K562 (cell line): Measurements from ENCODE around the gene EGR1. TPM values are rescaled to one million over a fixed set of nuclear protein-coding genes. Genes with fewer than 3 reads are reported as not detected.
A peak's percentile ranks its signal among the peaks of the same experiment; 100 is the strongest.

Source experiments
- ASH1L ChIP-seq: fragments of 450-650 bp; IDR thresholded peaks from 2 replicates; pipeline ENCODE4 v1.6.1; 2018; ENCODE audit warnings: borderline replicate concordance, mild to moderate bottlenecking, low read depth; ENCODE audit not compliant: partially characterized antibody
- E2F1 ChIP-seq: sonication (generic); formaldehyde crosslinking; IDR thresholded peaks from 2 replicates; pipeline ENCODE4 v1.8.1; 2023; ENCODE audit warnings: mild to moderate bottlenecking, missing genetic modification reagents, moderate library complexity
- SNRNP70 ChIP-seq: fragments of 200-400 bp; formaldehyde crosslinking; optimal IDR thresholded peaks from 2 replicates; pipeline ENCODE3; 2017; ENCODE audit warnings: low read depth, low read length
- TAF7 ChIP-seq: fragments of 450-650 bp; IDR thresholded peaks from 2 replicates; pipeline ENCODE4 v1.6.1; 2016; ENCODE audit warnings: missing genetic modification characterization, missing compliant biosample characterization
- THRAP3 ChIP-seq: fragments of 450-650 bp; IDR thresholded peaks from 2 replicates; pipeline ENCODE4 v1.6.1; 2016; ENCODE audit warnings: mild to moderate bottlenecking, inconsistent platforms, borderline replicate concordance
- ZKSCAN8 ChIP-seq: fragments of 200-800 bp; sonication (Bioruptor generic); IDR thresholded peaks from 2 replicates; pipeline ENCODE4 v1.6.1; 2016; ENCODE audit warnings: missing genetic modification characterization, missing compliant biosample characterization
- polyA plus RNA-seq, 8 experiments: library from polyadenylated mRNA; depleted of rRNA in 4 of 8; stranded (reverse) in 5 of 8; unstranded in 3 of 8; fragments of >200 nt; fragmentation: Nextera tagmentation in 2 of 8; fragmentation: Illumina TruSeq in 1 of 8; extraction: Ambion mirVana in 2 of 8; extraction: Trizol in 1 of 8; gene quantifications; 2 replicates each; pipeline versions ENCODE4 v1.2.1 to v1.2.3, GENCODE V29; 2011 to 2014; ENCODE audit warnings: inconsistent platforms in 1 of 8, missing spikeins in 1 of 8
- total RNA-seq, 7 experiments: library from RNA; depleted of rRNA in 6 of 7; stranded (reverse); fragments of >200 nt in 6 of 7; fragmentation: Illumina TruSeq in 2 of 7; extraction: Trizol in 2 of 7; gene quantifications; 2 replicates each; pipeline versions ENCODE4 v1.2.1 to v1.2.3, GENCODE V29; 2011 to 2021; ENCODE audit warnings: low replicate concordance in 1 of 7
- TF ChIP-seq, protein P1 (sequence below): sonication (generic); formaldehyde crosslinking; IDR thresholded peaks from 2 replicates; pipeline ENCODE4 v1.8.0; 2023; ENCODE audit warnings: mild to moderate bottlenecking, missing genetic modification reagents
- TF ChIP-seq, protein P2 (sequence below): fragments of 450-650 bp; IDR thresholded peaks from 2 replicates; pipeline ENCODE4 v1.6.1; 2016; ENCODE audit warnings: mild to moderate bottlenecking, moderate library complexity

Gene EGR1
- total and polyA plus RNA-seq, 9 of the 15 experiments (the other 6 are each of a cell fraction or from before 2014, with no cell fraction given) = 1.3 to 132 (median 21.5) TPM

GRCh38 chr5:138466900-138467710 lies 1.8 kb downstream of the EGR1 start (continued):
- TF ChIP-seq, protein P1, sequence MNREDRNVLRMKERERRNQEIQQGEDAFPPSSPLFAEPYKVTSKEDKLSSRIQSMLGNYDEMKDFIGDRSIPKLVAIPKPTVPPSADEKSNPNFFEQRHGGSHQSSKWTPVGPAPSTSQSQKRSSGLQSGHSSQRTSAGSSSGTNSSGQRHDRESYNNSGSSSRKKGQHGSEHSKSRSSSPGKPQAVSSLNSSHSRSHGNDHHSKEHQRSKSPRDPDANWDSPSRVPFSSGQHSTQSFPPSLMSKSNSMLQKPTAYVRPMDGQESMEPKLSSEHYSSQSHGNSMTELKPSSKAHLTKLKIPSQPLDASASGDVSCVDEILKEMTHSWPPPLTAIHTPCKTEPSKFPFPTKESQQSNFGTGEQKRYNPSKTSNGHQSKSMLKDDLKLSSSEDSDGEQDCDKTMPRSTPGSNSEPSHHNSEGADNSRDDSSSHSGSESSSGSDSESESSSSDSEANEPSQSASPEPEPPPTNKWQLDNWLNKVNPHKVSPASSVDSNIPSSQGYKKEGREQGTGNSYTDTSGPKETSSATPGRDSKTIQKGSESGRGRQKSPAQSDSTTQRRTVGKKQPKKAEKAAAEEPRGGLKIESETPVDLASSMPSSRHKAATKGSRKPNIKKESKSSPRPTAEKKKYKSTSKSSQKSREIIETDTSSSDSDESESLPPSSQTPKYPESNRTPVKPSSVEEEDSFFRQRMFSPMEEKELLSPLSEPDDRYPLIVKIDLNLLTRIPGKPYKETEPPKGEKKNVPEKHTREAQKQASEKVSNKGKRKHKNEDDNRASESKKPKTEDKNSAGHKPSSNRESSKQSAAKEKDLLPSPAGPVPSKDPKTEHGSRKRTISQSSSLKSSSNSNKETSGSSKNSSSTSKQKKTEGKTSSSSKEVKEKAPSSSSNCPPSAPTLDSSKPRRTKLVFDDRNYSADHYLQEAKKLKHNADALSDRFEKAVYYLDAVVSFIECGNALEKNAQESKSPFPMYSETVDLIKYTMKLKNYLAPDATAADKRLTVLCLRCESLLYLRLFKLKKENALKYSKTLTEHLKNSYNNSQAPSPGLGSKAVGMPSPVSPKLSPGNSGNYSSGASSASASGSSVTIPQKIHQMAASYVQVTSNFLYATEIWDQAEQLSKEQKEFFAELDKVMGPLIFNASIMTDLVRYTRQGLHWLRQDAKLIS (CRISPR knock-in tag) = peak; percentile 99
- TF ChIP-seq THRAP3 (peak; percentile 91), TAF7 (tag) (no peak), ZKSCAN8 (CRISPR knock-in tag) (no peak), E2F1 (CRISPR knock-in tag) (peak; percentile 68; the same call in 1 of the 2 replicates), ASH1L (no peak), SNRNP70 (peak; percentile 96)
- TF ChIP-seq, protein P2, sequence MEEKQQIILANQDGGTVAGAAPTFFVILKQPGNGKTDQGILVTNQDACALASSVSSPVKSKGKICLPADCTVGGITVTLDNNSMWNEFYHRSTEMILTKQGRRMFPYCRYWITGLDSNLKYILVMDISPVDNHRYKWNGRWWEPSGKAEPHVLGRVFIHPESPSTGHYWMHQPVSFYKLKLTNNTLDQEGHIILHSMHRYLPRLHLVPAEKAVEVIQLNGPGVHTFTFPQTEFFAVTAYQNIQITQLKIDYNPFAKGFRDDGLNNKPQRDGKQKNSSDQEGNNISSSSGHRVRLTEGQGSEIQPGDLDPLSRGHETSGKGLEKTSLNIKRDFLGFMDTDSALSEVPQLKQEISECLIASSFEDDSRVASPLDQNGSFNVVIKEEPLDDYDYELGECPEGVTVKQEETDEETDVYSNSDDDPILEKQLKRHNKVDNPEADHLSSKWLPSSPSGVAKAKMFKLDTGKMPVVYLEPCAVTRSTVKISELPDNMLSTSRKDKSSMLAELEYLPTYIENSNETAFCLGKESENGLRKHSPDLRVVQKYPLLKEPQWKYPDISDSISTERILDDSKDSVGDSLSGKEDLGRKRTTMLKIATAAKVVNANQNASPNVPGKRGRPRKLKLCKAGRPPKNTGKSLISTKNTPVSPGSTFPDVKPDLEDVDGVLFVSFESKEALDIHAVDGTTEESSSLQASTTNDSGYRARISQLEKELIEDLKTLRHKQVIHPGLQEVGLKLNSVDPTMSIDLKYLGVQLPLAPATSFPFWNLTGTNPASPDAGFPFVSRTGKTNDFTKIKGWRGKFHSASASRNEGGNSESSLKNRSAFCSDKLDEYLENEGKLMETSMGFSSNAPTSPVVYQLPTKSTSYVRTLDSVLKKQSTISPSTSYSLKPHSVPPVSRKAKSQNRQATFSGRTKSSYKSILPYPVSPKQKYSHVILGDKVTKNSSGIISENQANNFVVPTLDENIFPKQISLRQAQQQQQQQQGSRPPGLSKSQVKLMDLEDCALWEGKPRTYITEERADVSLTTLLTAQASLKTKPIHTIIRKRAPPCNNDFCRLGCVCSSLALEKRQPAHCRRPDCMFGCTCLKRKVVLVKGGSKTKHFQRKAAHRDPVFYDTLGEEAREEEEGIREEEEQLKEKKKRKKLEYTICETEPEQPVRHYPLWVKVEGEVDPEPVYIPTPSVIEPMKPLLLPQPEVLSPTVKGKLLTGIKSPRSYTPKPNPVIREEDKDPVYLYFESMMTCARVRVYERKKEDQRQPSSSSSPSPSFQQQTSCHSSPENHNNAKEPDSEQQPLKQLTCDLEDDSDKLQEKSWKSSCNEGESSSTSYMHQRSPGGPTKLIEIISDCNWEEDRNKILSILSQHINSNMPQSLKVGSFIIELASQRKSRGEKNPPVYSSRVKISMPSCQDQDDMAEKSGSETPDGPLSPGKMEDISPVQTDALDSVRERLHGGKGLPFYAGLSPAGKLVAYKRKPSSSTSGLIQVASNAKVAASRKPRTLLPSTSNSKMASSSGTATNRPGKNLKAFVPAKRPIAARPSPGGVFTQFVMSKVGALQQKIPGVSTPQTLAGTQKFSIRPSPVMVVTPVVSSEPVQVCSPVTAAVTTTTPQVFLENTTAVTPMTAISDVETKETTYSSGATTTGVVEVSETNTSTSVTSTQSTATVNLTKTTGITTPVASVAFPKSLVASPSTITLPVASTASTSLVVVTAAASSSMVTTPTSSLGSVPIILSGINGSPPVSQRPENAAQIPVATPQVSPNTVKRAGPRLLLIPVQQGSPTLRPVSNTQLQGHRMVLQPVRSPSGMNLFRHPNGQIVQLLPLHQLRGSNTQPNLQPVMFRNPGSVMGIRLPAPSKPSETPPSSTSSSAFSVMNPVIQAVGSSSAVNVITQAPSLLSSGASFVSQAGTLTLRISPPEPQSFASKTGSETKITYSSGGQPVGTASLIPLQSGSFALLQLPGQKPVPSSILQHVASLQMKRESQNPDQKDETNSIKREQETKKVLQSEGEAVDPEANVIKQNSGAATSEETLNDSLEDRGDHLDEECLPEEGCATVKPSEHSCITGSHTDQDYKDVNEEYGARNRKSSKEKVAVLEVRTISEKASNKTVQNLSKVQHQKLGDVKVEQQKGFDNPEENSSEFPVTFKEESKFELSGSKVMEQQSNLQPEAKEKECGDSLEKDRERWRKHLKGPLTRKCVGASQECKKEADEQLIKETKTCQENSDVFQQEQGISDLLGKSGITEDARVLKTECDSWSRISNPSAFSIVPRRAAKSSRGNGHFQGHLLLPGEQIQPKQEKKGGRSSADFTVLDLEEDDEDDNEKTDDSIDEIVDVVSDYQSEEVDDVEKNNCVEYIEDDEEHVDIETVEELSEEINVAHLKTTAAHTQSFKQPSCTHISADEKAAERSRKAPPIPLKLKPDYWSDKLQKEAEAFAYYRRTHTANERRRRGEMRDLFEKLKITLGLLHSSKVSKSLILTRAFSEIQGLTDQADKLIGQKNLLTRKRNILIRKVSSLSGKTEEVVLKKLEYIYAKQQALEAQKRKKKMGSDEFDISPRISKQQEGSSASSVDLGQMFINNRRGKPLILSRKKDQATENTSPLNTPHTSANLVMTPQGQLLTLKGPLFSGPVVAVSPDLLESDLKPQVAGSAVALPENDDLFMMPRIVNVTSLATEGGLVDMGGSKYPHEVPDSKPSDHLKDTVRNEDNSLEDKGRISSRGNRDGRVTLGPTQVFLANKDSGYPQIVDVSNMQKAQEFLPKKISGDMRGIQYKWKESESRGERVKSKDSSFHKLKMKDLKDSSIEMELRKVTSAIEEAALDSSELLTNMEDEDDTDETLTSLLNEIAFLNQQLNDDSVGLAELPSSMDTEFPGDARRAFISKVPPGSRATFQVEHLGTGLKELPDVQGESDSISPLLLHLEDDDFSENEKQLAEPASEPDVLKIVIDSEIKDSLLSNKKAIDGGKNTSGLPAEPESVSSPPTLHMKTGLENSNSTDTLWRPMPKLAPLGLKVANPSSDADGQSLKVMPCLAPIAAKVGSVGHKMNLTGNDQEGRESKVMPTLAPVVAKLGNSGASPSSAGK = no peak
